GM20431 (cell line): ENCODE measurements around the gene GTF2IRD2.
"Not testable (repeated sequence)": the region's sequence is repeated elsewhere in the genome, so short reads cannot be mapped to it uniquely, and the experiment has no call there.

Experiments
- in situ Hi-C: fragments of 300-500 bp; cut with MseI, MboI; formaldehyde crosslinking; loops from one replicate; pipeline ENCODE4 v1.15.0; 2020; ENCODE audit warnings: low sequenced_read_pairs; ENCODE audit not compliant: unreplicated experiment

Gene GTF2IRD2

DNA sequence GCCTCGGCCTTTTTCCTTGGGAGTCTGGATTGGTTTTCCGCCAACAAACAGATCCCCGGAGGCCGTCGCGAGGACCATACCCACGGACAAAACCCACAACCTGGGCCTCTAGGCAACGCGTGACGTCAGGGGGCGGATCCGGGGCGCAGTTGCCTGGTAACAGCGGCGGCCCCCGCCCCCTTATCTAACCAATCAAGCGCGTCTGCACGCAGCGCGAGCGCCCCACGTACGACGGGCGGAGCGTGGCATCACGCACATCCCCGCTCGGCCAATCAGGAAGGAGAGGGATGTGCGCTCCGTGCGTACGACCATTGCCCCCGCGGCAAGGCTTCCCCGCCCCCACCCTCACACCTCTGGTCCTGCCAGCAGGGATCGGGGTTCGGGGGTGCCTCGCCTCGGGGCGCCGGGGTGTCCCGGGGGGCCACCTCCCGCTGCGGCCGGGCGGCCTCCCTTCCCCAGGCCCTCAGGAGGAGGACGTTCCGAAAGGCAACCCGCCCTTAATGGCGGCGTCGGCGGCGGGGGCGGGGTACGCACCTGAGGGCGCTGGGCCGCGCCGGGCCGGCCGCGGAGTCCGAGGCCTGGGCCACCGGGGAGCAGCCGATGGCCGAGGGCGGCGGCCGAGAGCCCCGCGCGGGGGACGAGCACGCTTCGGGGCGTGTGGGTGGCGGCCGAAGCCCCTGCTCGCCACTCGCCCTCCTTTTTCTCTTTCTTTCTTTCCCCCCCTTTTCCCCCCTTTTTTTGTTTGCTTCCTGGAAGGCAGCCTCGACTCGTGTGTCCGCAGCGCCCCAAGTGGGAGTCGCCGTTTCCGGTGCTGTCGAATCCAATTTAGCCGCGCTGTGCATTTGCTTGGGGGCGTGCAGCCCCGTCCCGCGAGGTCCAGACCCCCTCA lies at the start of gene GTF2IRD2:
TSS of gene GTF2IRD2 (minus strand) at position 773 of the 889 bp plus-strand sequence. CDS start 15,227 bp downstream, outside the sequence.
- in situ Hi-C loops: not testable (repeated sequence)

DNA sequence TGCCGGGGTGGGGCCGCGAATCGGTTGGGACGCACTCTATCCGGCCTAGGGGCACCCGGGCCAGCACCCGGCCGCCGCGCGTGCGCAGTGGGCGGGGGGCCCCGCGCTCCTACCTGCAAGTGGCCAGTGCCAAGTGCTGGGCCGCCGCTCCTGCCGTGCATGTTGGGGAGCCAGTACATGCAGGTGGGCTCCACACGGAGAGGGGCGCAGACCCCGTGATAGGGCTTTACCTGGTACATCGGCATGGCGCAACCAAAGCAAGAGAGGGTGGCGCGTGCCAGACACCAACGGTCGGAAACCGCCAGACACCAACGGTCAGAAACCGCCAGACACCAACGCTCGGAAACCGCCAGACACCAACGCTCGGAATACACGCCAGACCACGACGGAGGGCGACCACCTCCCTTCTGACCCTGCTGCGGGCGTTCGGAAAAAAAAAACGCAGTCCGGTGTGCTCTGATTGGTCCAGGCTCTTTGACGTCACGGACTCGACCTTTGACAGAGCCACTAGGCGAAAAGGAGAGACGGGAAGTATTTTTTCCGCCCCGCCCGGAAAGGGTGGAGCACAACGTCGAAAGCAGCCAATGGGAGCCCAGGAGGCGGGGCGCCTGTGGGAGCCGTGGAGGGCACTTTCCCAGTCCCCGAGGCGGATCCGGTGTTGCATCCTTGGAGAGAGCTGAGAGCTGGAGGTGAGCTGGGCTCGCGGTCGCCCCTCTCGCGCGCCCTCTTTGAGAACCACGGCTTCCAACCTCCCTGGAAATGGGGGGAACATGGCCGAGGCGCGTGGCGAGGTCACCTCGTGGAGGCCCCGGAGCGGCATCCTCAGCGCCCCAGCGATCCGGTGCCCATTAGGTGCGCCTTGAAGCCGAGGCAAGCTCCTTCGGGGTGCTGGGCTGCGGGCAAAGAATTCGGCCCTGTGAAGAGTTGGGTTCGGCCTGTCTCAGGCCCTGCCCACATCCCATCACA lies 39.0 kb upstream of the GTF2IRD2 start:
- in situ Hi-C loops: not testable (repeated sequence)

DNA sequence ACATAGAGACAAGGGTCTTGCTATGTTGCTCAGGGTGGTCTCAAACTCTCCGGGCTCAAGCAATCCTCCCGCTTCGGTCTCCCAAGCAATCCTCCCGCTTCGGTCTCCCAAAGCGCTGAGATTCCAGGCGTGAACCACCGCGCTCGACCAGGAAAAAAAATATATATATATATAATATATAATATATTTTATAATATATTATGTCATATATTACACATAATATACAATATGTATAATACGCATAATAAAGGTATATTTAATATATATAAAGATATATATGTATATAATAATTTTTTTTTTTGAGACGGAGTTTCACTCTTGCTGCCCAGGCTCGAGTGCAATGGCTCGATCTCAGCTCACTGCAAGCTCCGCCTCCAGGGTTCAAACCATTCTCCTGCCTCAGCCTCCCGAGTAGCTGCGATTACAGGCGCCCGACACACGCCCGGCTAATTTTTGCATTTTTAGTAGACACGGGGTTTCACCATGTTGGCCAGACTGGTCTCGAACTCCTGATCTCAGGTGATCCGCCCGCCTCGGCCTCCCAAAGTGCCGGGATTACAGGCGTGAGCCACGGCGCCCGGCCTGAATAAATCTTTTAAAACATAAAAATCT lies 38.2 kb upstream of the GTF2IRD2 start:
- in situ Hi-C loops: not testable (repeated sequence)

- in situ Hi-C loops: not testable (repeated sequence)
Measured at GRCh38 chr7:74885295-74885694, 33.9 kb upstream of the GTF2IRD2 start.

GRCh38 chr7:74882110-74882509 lies 30.7 kb upstream of the GTF2IRD2 start:
- in situ Hi-C loops: not testable (repeated sequence)

GRCh38 chr7:74874748-74875512 lies 23.5 kb upstream of the GTF2IRD2 start:
- in situ Hi-C loops: not testable (repeated sequence)

DNA sequence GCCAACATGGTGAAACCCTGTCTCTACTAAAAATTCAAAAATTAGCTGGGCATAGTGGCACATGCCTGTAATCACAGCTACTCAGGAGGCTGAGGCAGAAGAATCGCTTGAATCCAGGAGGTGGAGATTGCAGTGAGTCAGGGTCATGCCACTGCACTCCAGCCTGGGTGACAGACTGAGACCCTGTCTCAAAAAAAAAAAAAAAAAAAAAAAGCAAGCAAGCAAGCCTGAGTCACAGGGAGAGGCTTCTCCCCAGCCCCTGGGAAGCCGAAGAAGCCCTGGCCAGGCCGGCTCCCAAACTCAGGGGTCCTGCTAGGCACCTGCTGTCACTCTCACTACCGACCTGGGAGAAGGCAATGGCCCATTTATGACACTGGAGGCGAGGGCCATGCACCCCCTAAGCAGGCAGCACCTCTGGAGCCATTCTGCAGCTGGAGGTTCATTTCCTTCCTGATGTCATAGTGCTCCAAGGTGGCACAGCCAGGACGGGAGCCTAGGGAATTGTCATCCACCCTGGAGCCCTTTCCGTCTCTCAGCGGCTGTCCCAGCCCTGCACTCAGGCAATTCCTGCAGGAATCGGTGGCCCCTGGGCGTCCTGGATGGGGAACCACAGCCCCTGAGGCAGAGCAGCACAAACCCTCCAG lies 22.8 kb upstream of the GTF2IRD2 start:
- in situ Hi-C loops: not testable (repeated sequence)

- in situ Hi-C loops: not testable (repeated sequence)
Measured at GRCh38 chr7:74872542-74872941, 21.1 kb upstream of the GTF2IRD2 start.

DNA sequence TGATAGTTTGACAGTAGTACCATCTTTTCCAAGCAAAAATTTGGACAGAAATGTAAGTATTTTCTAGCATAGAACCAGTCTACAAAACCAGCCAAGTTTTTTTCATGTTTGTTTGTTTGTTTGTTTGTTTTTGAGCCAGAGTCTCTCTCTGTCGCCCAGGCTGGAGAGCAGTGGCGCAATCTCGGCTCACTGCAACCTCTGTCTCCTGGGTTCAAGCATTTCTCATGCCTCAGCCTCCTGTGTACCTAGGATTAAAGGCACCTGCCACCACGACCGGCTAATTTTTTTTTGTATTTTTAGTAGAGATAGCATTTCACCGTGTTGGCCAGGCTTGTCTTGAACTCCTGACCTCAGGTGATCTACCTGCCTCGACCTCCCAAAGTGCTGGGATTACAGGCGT lies 14.4 kb upstream of the GTF2IRD2 start:
- in situ Hi-C loops: not testable (repeated sequence)

DNA sequence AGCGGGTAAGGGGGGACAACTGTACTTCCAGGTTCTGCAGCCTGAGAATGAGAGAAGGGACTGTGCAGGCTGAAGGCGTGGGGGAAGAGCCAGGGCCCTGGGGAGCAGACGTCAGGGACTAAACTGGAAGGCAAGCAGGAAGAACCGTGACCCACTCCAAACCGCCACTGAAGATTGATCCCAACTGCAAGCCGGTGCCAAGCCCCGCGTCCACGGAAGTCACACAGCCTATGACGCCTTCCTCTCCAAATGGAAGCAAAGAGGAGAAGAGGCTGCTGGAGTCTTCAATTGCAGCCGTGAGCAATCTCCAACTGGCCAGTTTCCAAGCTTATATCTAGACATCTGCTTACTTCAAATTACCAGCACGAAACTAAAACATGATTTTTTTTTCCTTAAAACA lies 1.6 kb downstream of the GTF2IRD2 start:
- in situ Hi-C loops: not testable (repeated sequence)

GRCh38 chr7:74830411-74830810 lies 21.0 kb downstream of the GTF2IRD2 start:
- in situ Hi-C loops: not testable (repeated sequence)

DNA sequence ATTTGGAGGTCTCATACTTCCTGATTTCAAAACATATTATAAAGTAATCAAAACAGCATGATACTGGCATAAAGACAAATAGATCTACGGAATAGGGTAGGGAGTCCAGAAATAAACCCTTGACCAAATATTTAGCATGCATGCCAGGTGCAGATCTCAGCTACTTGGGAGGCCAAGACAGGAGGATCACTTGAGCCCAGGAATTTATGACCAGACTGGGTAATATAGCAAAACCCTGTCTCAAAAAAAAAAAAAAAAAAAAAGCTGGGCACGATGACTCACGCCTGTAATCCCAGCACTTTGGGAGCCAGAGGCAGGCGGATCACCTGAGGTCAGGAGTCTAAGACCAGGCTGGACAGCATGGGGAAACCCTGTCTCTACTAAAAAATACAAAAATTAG lies 21.4 kb downstream of the GTF2IRD2 start:
- in situ Hi-C loops: not testable (repeated sequence)

- in situ Hi-C loops: not testable (repeated sequence)
Measured at GRCh38 chr7:74821259-74821658, 30.1 kb downstream of the GTF2IRD2 start.

GRCh38 chr7:74820146-74820805 lies 31.1 kb downstream of the GTF2IRD2 start:
- in situ Hi-C loops: not testable (repeated sequence)

GRCh38 chr7:74815882-74816281 lies 35.5 kb downstream of the GTF2IRD2 start:
- in situ Hi-C loops: not testable (repeated sequence)

DNA sequence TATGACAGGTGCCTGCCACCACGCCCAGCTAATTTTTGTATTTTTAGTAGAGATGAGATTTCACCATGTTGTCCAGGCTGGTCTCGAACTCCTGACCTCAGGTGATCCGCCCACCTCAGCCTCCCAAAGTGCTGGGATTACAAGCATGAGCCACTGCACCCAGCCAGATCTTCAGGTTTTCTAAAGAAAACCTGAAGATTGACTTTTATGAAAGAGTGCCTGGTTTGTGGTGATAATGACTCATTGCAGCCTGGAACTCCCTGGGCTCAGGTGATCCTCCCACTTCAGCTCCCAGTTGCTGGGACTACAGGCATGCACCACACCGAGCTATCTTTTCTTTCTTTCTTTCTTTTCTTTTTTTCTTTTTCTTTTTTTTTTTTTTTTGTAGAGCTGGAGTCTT lies 52.8 kb downstream of the GTF2IRD2 start:
- in situ Hi-C loops: not testable (repeated sequence)

GRCh38 chr7:74797848-74798622 lies 53.4 kb downstream of the GTF2IRD2 start:
- in situ Hi-C loops: not testable (repeated sequence)
